Suppressor macrophage treated with lipopolysaccharide for 4 hours (primary cell): Measurements from ENCODE around the gene ARHGEF6.
"Not testable (repeated sequence)": the region's sequence is repeated elsewhere in the genome, so short reads cannot be mapped to it uniquely, and the experiment has no call there.

Experiments
- DNase-seq: peaks from one replicate; pipeline ENCODE4 v3.0.0-alpha.2; 2020

The ARHGEF6 gene

GRCh38 chrX:136780763-136781162, at the start of gene ARHGEF6:
TSS of gene ARHGEF6 (minus strand) at chrX:136780932. CDS start at chrX:136780882, 50 bp downstream.
- DNase-seq: peak; percentile 24

- no peak for DNase-seq
These were observed 48.7 kb upstream of the ARHGEF6 start for GRCh38 chrX:136829413-136829812.

- peak; percentile 63 for DNase-seq
These were observed 48.1 kb upstream of the ARHGEF6 start for GRCh38 chrX:136828830-136829229.

- DNase-seq: no peak
These were observed 46.3 kb upstream of the ARHGEF6 start for GRCh38 chrX:136827026-136827425.

GRCh38 chrX:136825771-136826170, 45.0 kb upstream of the ARHGEF6 start:
- peak; percentile 24 for DNase-seq

- DNase-seq: no peak
These were observed 42.4 kb upstream of the ARHGEF6 start for GRCh38 chrX:136823175-136823574.

GRCh38 chrX:136822337-136823095, 41.8 kb upstream of the ARHGEF6 start:
- DNase-seq: no peak

- not testable (repeated sequence) for DNase-seq
These were observed 39.0 kb upstream of the ARHGEF6 start for GRCh38 chrX:136819756-136820155.

GRCh38 chrX:136819031-136819703, 38.4 kb upstream of the ARHGEF6 start:
- no peak for DNase-seq

GRCh38 chrX:136816975-136817374, 36.2 kb upstream of the ARHGEF6 start:
- no peak for DNase-seq

- no peak for DNase-seq
These were observed 34.4 kb upstream of the ARHGEF6 start for GRCh38 chrX:136814847-136815750.

GRCh38 chrX:136812286-136812685, 31.6 kb upstream of the ARHGEF6 start:
- DNase-seq: no peak

GRCh38 chrX:136810493-136810892, 29.8 kb upstream of the ARHGEF6 start:
- DNase-seq: no peak

GRCh38 chrX:136806891-136807410, 26.2 kb upstream of the ARHGEF6 start:
- DNase-seq: no peak

GRCh38 chrX:136802515-136802914, 21.8 kb upstream of the ARHGEF6 start:
- DNase-seq: no peak

GRCh38 chrX:136797787-136798186, 17.1 kb upstream of the ARHGEF6 start:
- DNase-seq: peak; percentile 5

- DNase-seq: not testable (repeated sequence)
These were observed 14.4 kb upstream of the ARHGEF6 start for GRCh38 chrX:136795132-136795531.

GRCh38 chrX:136794660-136795059, 13.9 kb upstream of the ARHGEF6 start:
- DNase-seq: not testable (repeated sequence)

- DNase-seq: no peak
These were observed 13.3 kb upstream of the ARHGEF6 start for GRCh38 chrX:136794080-136794479.

GRCh38 chrX:136789856-136790255, 9.1 kb upstream of the ARHGEF6 start:
- no peak for DNase-seq

- peak; percentile 58 for DNase-seq
These were observed 3.5 kb upstream of the ARHGEF6 start for GRCh38 chrX:136784231-136784630.

GRCh38 chrX:136783159-136783558, 2.4 kb upstream of the ARHGEF6 start:
- DNase-seq: no peak
